ENCODE measurements around the gene USP34. TPM values are rescaled to one million over a fixed set of nuclear protein-coding genes. Genes with fewer than 3 reads are reported as not detected.

Gene USP34
- total and polyA plus RNA-seq, 3 donors from 2014 or later: 92.3 to 235 (median 230) TPM

GRCh38 chr2:61266632-61267505 lies 204.0 kb downstream of the USP34 start:
- TF ChIP-seq CTCF (IDR thresholded peaks at IDR 0.05) (no peak), POLR2A (IDR thresholded peaks at IDR 0.05) (no peak)
- DNase-seq: no peak
- no peaks in the 10 kb centered on the region for H3K36me3 ChIP-seq (ENCODE audit: low read depth, missing control alignments)
- intact Hi-C loops (cut with DNase I; ENCODE audit: low total_unique reads): no loop called here
- no peaks in the 10 kb centered on the region for H3K9me3 ChIP-seq
- no peak overlapping the region for H3K27ac ChIP-seq
- no peaks in the 10 kb centered on the region for H3K4me1 ChIP-seq
- 77 to 83% methylated on average over 7 of the region's 7 CpGs for WGBS, 2 donors
- H3K27me3 ChIP-seq: no peaks in the 10 kb centered on the region
- H3K4me3 ChIP-seq: no peak overlapping the region

GRCh38 chr2:61263830-61264229 lies 207.1 kb downstream of the USP34 start:
- Histone ChIP-seq H3K9me3 (no peaks in the 10 kb centered on the region), H3K27me3 (no peaks in the 10 kb centered on the region), H3K4me1 (no peaks in the 10 kb centered on the region), H3K36me3 (ENCODE audit: low read depth, missing control alignments) (no peaks in the 10 kb centered on the region), H3K4me3 (no peak overlapping the region), H3K27ac (no peak overlapping the region)
- WGBS, 2 donors: 91 to 92% methylated on average over 2 of the region's 2 CpGs
- DNase-seq: no peak
- intact Hi-C loops (cut with DNase I; ENCODE audit: low total_unique reads): no loop called here
- TF ChIP-seq POLR2A (IDR thresholded peaks at IDR 0.05): no peak
- no peak for TF ChIP-seq CTCF (IDR thresholded peaks at IDR 0.05)

GRCh38 chr2:61262699-61263098 lies 208.2 kb downstream of the USP34 start:
- no peak for TF ChIP-seq POLR2A (IDR thresholded peaks at IDR 0.05)
- TF ChIP-seq CTCF (IDR thresholded peaks at IDR 0.05): no peak
- H3K9me3 ChIP-seq: no peaks in the 10 kb centered on the region
- H3K4me1 ChIP-seq: no peaks in the 10 kb centered on the region
- intact Hi-C loops (cut with DNase I; ENCODE audit: low total_unique reads): no loop called here
- H3K36me3 ChIP-seq (ENCODE audit: low read depth, missing control alignments): no peaks in the 10 kb centered on the region
- no peaks in the 10 kb centered on the region for H3K27me3 ChIP-seq
- H3K27ac ChIP-seq: no peak overlapping the region
- 93 to 98% methylated on average over 5 of the region's 5 CpGs for WGBS, 2 donors
- H3K4me3 ChIP-seq: no peak overlapping the region
- no peak for DNase-seq

GRCh38 chr2:61257446-61257845 lies 213.4 kb downstream of the USP34 start:
- H3K4me1 ChIP-seq: peaks cover 4% of the 10 kb centered on the region
- intact Hi-C loops (cut with DNase I; ENCODE audit: low total_unique reads): no loop called here
- WGBS, 2 donors: 95 to 97% methylated on average over 7 of the region's 7 CpGs
- H3K36me3 ChIP-seq (ENCODE audit: low read depth, missing control alignments): no peaks in the 10 kb centered on the region
- H3K27ac ChIP-seq: no peak overlapping the region
- no peaks in the 10 kb centered on the region for H3K27me3 ChIP-seq
- DNase-seq: no peak
- TF ChIP-seq POLR2A (IDR thresholded peaks at IDR 0.05): no peak
- H3K9me3 ChIP-seq: no peaks in the 10 kb centered on the region
- no peak overlapping the region for H3K4me3 ChIP-seq

GRCh38 chr2:61255580-61256437 lies 215.1 kb downstream of the USP34 start:
- H3K27ac ChIP-seq: no peak overlapping the region
- TF ChIP-seq CTCF (IDR thresholded peaks at IDR 0.05): no peak
- TF ChIP-seq POLR2A (IDR thresholded peaks at IDR 0.05): no peak
- H3K36me3 ChIP-seq (ENCODE audit: low read depth, missing control alignments): no peaks in the 10 kb centered on the region
- no peaks in the 10 kb centered on the region for H3K27me3 ChIP-seq
- WGBS, 2 donors: 86% methylated on average over 5 of the region's 5 CpGs
- intact Hi-C loops (cut with DNase I; ENCODE audit: low total_unique reads): no loop called here
- H3K4me1 ChIP-seq: peaks cover 4% of the 10 kb centered on the region
- H3K9me3 ChIP-seq: no peaks in the 10 kb centered on the region
- no peak overlapping the region for H3K4me3 ChIP-seq
- no peak for DNase-seq
